Measurements from ENCODE around the gene RAMP3. TPM values are rescaled to one million over a fixed set of nuclear protein-coding genes. Genes with fewer than 3 reads are reported as not detected.

RAMP3 gene
- total and polyA plus RNA-seq, 2 donors (not counting 1 experiment from before 2014, with no cell fraction given) = not detected

- peaks cover 10% of the 10 kb centered on the region for H3K4me1 Mint-ChIP-seq
- no peaks in the 10 kb centered on the region for H3K79me2 ChIP-seq (ENCODE audit: control insufficient read depth, insufficient read depth, low read length)
- POLR2A ChIA-PET = no interaction called here
Observed at GRCh38 chr7:45162943-45163691, 5.5 kb downstream of the RAMP3 start.

More at GRCh38 chr7:45162943-45163691, 5.5 kb downstream of the RAMP3 start:
- Histone ChIP-seq H3K9me3 (ENCODE audit: control extremely low read depth in 1 of 3, control insufficient read depth in 2 of 3, insufficient read depth in 1 of 3, low read length in 2 of 3) (peaks cover 0 to 12% (median 4%) of the 10 kb centered on the region in 3 donors), H2AFZ (ENCODE audit: insufficient read depth, low read depth, low read length, poor library complexity, severe bottlenecking) (no peak overlapping the region), H4K20me1 (ENCODE audit: control insufficient read depth, insufficient read depth, low read length, poor library complexity, severe bottlenecking) (no peaks in the 10 kb centered on the region), H3K27ac (ENCODE audit: low read length in 2 of 2) (no peak overlapping the region), H3K4me1 (ENCODE audit: control insufficient read depth in 2 of 2, insufficient read depth in 2 of 2, low read length in 2 of 2) (peaks cover 0 to 3% of the 10 kb centered on the region in 2 donors), H3K36me3 (replicated peaks in 1 of 2; ENCODE audit: control extremely low read depth in 1 of 2, control insufficient read depth in 1 of 2, extremely low read depth in 1 of 2, insufficient read depth in 2 of 2, low read length in 1 of 2) (no peaks in the 10 kb centered on the region), H3K27me3 (replicated peaks in 1 of 4; ENCODE audit: control extremely low read depth in 1 of 4, control insufficient read depth in 3 of 4, insufficient read depth in 4 of 4, low read length in 3 of 4) (peaks cover 0 to 22% (median 5%) of the 10 kb centered on the region in 4 experiments), H3K4me2 (replicated peaks; ENCODE audit: low read depth, low read length, poor library complexity, severe bottlenecking) (no peak overlapping the region), H3K9ac (ENCODE audit: low read length) (no peak overlapping the region), H3K4me3 (ENCODE audit: control extremely low read depth in 1 of 5, extremely low read depth in 1 of 5, insufficient read depth in 1 of 5, low read depth in 2 of 5, low read length in 4 of 5) (no peak overlapping the region)
- Mint-ChIP-seq H3K27ac (no peak overlapping the region), H3K27me3 (peaks cover 34% of the 10 kb centered on the region), H3K4me3 (no peak overlapping the region), H3K9me3 (ENCODE audit: insufficient read depth) (peaks cover 6% of the 10 kb centered on the region)
- CTCF ChIA-PET = interaction anchor here (1.1 kb wide), 1 partner anchor 691 kb away, joined by 5 read pairs; no protein-coding TSS in a partner anchor
- TF ChIP-seq EZH2 (IDR thresholded peaks at IDR 0.05; ENCODE audit: borderline replicate concordance, insufficient read depth, low read depth, low read length, poor library complexity, severe bottlenecking) (no peak), CTCF (IDR thresholded peaks at IDR 0.05) (no peak)
- 38% methylated on average over 1 of the region's 2 CpGs for WGBS (ENCODE audit: insufficient coverage)
- intact Hi-C loops (cut with micrococcal nuclease) = no loop called here
- DNase-seq (no peak), ATAC-seq (ENCODE audit: low read depth) (no peak)

Data from B cell (primary cell).